ENCODE data around the gene DAD1.
"Not testable (repeated sequence)": the region's sequence is repeated elsewhere in the genome, so short reads cannot be mapped to it uniquely, and the experiment has no call there.

Gene DAD1

DNA sequence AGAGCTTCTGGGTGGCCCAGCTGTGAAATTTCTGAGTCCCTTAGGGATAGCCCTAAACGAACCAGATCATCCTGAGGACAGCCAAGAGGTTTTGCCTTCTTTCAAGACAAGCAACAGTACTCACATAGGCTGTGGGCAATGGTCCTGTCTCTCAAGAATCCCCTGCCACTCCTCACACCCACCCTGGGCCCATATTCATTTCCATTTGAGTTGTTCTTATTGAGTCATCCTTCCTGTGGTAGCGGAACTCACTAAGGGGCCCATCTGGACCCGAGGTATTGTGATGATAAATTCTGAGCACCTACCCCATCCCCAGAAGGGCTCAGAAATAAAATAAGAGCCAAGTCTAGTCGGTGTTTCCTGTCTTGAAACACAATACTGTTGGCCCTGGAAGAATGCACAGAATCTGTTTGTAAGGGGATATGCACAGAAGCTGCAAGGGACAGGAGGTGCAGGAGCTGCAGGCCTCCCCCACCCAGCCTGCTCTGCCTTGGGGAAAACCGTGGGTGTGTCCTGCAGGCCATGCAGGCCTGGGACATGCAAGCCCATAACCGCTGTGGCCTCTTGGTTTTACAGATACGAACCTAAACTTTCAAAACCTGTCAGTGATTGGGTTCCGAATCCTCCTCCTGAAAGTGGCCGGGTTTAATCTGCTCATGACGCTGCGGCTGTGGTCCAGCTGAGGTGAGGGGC, 38.9 kb downstream of the DAD1 start:
- DNase-seq: no peak

DNA sequence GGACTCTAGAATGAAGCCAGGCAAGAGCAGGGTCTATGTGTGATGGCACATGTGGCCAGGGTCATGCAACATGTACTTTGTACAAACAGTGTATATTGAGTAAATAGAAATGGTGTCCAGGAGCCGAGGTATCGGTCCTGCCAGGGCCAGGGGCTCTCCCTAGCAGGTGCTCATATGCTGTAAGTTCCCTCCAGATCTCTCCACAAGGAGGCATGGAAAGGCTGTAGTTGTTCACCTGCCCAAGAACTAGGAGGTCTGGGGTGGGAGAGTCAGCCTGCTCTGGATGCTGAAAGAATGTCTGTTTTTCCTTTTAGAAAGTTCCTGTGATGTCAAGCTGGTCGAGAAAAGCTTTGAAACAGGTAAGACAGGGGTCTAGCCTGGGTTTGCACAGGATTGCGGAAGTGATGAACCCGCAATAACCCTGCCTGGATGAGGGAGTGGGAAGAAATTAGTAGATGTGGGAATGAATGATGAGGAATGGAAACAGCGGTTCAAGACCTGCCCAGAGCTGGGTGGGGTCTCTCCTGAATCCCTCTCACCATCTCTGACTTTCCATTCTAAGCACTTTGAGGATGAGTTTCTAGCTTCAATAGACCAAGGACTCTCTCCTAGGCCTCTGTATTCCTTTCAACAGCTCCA, 39.6 kb downstream of the DAD1 start:
- DNase-seq: no peak

DNA sequence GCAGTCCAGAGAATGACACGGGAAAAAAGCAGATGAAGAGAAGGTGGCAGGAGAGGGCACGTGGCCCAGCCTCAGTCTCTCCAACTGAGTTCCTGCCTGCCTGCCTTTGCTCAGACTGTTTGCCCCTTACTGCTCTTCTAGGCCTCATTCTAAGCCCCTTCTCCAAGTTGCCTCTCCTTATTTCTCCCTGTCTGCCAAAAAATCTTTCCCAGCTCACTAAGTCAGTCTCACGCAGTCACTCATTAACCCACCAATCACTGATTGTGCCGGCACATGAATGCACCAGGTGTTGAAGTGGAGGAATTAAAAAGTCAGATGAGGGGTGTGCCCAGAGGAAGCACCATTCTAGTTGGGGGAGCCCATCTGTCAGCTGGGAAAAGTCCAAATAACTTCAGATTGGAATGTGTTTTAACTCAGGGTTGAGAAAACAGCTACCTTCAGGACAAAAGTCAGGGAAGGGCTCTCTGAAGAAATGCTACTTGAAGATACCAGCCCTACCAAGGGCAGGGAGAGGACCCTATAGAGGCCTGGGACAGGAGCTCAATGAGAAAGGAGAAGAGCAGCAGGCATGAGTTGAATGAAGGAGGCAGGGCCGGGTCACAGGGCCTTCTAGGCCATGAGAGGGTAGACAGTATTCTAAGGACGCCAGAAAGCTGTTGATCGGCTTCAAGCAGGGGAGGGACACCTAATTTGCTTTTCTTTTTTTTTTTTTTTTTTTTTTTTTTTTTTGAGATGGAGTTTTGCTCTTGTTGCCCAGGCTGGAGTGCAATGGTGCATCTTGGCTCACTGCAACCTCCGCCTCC, 40.9 kb downstream of the DAD1 start:
- no peak for DNase-seq

DNA sequence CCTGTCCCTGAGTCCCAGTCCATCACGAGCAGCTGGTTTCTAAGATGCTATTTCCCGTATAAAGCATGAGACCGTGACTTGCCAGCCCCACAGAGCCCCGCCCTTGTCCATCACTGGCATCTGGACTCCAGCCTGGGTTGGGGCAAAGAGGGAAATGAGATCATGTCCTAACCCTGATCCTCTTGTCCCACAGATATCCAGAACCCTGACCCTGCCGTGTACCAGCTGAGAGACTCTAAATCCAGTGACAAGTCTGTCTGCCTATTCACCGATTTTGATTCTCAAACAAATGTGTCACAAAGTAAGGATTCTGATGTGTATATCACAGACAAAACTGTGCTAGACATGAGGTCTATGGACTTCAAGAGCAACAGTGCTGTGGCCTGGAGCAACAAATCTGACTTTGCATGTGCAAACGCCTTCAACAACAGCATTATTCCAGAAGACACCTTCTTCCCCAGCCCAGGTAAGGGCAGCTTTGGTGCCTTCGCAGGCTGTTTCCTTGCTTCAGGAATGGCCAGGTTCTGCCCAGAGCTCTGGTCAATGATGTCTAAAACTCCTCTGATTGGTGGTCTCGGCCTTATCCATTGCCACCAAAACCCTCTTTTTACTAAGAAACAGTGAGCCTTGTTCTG, 41.6 kb downstream of the DAD1 start:
- DNase-seq: no peak

DNA sequence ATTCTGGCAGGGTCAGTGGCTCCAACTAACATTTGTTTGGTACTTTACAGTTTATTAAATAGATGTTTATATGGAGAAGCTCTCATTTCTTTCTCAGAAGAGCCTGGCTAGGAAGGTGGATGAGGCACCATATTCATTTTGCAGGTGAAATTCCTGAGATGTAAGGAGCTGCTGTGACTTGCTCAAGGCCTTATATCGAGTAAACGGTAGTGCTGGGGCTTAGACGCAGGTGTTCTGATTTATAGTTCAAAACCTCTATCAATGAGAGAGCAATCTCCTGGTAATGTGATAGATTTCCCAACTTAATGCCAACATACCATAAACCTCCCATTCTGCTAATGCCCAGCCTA, 42.3 kb downstream of the DAD1 start:
- no peak for DNase-seq

DNA sequence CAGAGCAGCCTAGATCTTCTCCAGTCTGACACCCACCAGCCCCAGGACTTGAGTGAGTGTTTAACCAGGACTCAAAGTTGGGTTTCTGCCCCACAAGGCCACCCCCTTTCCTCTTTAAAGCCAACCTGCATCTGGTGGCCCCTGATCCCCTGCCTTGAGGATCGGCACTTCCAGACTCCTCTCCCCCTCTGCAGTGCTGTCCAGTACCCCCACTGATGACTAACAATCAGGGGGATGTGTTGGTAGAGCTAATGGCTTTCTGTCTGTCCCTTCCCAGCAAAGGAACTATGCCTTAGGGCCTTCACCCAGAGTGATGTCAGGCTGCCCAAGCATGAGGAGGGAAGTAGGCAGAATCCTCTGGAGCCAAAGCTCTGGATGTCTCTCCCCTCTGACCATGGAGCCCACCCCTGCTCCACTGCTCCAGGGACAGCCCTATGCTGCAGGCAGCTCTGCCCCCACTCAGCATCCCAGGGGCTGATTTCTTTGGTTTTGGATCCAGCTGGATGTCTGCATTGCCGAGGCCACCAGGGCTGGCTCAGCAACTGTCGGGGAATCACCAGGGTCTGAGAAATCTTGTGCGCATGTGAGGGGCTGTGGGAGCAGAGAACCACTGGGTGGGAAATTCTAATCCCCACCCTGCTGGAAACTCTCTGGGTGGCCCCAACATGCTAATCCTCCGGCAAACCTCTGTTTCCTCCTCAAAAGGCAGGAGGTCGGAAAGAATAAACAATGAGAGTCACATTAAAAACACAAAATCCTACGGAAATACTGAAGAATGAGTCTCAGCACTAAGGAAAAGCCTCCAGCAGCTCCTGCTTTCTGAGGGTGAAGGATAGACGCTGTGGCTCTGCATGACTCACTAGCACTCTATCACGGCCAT, 42.9 kb downstream of the DAD1 start:
- no peak for DNase-seq

DNA sequence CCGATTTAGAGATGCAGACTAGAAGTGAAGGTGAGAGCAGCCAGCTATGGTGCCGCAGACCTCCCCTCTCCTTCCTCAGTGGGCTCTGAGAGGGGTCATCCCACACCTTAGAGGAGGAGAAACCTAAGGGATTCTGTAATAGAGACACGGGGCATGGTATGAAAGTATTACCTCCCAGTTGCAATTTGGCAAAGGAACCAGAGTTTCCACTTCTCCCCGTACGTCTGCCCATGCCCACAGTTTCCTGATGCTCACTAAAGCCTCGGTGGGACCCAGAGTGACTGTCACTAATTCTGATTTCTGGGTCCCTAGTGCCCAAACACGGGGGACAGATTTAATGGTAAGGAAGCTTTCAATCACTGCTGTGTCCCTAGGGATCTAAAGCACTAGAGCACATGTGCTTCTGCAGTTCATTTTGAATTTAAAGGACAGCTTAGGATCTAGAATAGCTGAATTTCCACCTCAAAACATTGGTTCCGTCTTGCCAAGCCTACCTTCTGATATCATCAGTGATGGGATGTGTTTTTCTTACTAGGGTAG, 44.1 kb downstream of the DAD1 start:
- no peak for DNase-seq

DNA sequence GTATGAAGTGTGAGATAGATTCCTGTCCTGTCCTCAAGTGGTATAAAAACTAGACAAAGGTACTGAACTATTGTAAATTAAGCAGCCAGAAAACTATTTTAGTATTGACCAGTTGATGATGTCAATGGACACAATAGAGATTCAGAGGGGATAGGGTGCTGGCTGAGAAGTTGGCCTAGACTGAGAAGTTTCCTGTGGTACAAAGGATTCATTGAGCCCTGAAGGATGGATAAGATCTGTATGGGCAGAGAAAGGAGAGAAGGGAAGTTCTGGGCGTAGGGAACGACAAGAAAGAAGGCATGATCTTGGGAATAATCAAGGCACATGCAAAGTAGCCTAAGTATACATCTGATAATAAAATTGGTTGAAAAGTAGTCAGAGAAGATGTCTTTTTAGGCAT, 44.6 kb downstream of the DAD1 start:
- no peak for DNase-seq

DNA sequence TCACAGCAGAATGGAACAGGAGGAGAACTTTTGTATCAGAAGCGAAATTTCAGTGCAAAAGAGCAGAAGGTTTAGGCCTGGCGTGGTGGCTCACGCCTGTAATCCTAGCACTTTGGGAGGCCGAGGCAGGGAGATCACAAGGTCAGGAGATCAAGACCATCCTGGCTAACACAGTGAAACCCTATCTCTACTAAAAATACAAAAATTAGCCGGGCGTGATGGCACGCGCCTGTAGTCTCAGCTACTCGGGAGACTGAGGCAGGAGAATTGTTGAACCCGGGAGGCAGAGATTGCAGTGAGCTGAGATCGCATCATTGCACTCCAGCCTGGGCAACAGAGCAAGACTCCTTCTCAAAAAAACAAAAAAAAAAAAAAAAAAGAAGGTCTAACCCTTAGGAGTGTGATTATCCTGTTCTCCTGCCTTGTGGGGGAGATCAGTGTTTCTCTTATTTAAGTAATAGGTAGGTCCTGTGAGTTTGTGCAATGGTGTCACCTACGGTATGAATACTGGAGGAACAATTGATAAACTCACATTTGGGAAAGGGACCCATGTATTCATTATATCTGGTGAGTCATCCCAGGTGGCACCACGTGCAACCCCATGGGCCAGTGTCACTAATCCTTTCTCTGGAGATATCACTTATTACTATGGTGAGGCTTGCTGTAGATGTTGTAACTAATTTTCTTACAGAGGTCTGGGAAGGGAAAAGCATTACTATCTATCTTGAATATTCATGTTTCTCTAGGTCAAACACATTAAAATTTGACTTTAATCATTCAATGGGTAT, 45.3 kb downstream of the DAD1 start:
- DNase-seq: not testable (repeated sequence)

DNA sequence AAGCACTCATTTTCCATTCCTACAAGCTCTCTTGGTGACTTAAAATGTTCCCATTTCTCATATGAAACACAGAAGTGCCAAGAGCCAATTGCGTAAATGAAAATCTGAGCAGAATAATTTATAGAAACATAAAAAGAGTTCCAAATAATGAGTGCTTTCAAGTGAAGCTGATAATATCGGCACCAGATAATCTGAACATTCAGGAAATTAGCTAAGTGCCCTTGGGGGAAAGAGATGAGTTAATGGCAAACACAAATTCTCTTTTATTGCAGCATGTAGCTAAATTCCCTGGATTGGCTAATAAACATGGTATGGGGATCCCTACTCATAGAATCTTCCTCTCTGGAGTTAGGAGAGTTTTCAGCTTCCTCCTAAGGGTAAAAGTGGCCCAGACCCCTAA, 46.7 kb downstream of the DAD1 start:
- DNase-seq: no peak

DNA sequence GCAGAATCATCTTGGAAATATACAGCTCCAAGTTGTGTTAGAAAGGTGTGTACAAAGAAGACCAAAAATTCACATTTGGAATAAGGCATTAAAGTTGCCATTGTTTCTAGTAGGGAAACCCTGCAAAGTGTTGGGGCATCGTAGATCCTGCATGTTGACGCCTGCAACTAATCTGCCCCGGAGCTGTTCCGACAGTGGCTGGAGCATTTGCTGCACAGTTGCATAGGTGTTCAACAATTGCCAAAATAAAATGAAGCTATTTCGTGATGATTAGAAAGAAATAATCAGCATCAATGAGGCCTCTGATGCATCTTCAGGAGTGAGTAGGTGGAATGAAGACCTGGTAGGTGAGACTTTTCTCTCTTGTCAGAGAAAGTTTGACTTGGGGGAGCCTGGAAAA, 47.3 kb downstream of the DAD1 start:
- no peak for DNase-seq

DNA sequence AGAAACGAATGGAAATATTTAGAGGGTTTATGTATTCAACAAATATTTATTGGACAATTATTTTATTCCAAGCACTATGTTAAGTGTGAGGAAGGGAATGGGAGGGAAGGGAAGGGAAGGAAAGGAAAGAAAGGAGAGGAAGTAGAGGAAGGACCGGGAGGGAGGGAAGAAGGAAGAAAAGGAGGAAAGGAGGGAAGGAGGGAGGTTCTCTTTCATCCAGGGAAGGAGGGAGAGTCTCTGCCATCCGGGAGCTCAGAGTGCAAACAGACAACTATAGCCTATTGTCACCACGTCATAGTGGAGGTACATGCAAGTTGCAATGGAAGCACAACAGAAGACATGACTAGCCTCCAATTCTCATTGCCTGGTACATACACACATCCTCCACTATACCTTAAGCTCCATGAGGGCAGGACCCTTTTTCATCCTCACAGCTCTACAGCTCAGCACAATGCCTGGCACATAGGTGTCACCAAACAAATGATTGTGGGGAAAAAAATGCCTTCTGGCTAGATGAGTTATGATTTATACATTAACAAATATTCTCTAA, 48.1 kb downstream of the DAD1 start:
- DNase-seq: no peak

DNA sequence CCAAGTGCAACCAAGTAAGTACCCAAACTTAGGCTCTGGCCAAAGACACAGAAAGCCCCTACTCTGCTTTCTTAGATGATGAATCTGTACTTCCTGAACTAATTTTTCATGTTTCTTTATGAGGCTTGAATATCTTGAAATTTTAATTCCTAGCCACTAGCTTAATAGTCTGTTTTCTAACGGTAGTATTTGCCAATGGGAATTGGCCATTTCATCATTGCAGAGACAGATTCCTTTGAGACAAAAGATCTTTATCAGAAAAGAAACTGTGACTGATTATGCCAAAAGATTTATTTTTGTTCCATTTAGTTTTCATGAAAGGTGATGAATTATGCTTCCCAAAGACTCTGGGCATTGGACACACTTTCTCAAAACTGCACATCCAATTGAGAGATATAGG, 48.7 kb downstream of the DAD1 start:
- DNase-seq: no peak

DNA sequence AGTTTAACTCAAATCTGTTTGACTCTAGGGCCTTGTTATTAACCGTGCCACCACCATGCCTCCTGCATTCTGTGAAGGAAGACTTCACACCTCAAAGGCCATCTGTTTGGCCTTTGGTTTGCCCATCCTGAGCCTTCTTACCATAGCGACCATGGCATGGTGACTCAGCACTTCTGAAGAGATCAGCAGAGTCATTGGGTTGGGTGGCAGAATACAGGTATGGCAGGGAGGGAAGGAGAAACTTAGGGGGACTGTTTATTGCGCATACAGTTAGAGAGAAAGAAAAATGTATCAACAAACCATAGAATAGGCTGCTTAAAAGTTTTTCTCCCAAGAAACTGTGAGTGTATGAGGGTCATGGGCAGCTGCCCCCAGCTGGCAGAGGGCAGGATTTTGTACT, 49.2 kb downstream of the DAD1 start:
- DNase-seq: no peak

DNA sequence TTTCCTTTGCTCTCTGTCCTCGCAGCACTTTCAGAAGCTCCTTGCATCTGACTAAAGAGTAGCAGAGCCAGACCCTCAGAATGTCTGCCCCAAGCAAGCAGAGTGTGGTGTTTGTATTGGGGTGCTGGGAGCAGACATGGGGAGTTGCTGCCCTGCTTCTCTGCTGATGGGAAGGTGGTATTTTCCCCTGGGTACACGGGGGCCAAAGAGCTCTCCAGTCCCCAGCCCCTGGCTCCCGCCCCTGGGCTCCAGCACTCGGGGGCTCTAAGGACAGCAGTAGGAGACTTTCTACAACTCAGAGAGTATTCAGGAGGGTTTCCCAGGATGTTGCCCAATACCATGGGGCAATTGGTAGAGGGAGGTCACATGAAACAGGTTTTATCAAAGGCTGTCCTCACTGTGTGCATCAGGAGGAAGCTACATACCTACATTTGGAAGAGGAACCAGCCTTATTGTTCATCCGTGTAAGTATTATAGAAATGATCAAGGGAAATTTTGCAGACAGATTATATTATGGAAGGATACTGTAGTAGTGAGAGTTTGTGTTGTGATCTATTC, 50.3 kb downstream of the DAD1 start:
- DNase-seq: no peak

DNA sequence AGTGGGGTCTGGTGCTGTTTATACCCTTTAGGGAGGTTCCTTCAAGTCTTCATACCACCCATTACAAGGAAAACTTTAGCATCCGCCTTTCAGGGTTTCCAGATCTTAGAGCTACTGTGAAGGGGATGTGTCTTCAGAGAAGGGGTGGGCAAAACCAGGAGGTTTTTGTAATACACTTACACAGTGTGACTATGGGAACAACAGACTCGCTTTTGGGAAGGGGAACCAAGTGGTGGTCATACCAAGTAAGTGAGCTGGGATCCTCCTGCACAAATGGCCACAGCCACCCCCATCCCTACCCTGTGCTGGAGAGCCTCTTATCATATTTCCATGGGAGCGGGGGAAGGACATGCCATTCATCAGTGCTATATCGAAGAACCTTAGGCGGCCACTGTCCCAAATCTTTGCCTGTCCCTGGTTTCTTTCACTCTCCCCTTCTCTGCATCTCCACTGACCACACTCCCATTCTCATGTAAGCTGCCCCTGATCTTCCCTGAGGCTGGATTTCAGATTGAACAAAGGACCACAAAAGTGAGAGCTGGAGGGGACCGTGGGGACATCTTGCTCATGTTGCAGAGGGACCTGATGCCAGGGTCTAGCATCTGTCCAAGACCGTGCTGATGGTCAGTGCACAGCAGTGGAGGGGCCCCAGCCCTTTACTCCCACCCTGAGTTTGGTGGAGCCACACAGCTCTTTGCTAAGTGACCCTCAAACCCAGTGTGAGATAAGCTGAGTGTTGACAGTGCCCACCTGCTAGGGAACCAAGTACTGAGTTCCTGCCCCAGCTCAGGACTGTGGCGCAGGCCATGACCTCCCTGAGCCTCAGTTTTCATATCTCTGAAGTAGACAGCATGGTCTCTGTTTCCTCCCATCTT, 51.4 kb downstream of the DAD1 start:
- no peak for DNase-seq

DNA sequence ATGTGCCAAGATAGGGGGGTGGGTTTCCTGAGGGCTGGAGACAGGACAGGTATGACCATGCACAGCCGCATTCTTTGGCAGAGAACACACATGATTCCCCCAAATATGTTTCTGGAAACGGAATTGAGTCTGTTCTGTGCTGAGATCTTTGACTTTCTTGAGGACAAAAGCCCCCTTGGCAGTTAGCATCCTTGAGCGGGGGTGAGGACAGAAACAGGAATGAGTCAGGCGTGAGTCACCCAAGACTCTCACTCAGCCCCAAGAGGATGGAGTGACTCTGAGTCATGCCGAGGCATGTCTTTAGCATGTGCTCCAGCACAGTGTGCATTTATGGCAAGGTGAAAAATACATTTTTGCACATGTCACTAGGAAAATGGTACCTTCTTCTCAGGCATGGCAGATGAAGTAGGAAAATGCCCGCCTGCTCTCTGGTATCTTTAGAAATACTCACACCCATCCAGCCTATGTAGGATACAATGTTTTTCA, 52.1 kb downstream of the DAD1 start:
- no peak for DNase-seq

DNA sequence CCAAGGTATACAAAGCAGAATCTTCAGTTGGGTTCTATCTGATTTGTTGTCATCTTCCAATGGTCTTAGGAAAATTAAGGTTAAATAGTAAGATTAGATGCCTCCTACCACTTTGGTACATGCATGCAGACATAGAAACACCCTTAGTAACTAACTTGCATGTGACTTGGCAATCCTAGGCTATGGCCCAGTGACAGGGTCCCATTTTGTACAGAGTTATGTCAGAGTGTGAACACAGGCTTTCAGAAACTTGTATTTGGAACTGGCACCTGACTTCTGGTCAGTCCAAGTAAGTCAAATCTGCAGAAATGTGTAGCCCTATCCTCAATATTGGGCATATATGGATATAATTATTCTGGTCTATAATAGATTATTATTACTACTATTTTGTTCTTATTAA, 53.1 kb downstream of the DAD1 start:
- no peak for DNase-seq

DNA sequence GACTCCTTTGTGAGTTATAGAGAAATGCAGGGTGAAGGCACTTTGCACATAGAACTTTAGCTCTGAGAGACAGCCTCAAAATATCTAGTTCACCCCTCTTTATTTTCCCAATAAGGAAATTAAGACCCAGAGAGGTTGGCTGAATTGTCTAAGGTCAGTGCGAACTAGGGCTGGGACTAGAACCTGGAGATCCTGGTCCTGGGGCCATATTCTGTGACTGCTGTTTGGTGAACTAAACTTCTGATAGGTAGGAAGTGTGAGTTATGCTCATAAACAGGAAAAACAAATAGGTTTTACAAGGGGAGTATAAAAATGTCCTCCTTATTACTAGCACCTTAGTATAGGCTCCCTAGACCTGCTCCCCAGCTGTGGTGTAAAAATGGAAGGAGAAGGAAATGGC, 53.9 kb downstream of the DAD1 start:
- no peak for DNase-seq

DNA sequence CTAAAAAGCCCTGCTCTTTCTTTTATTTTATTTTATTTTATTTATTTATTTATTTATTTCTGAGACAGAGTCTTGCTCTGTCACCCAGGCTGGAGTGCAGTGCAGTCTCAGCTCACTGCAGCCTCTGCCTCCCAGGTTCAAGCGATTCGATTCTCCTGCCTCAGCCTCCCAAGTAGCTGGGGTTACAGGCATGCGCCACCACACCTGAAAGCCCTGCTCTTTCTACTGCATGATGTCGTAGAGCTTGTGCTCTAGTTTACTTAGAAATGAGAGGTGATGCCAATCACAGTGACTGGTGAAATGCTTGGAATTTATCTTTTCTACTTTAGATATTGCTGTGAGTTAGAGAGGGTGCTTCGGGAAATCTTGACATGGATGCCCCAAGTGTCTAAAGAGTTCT, 54.5 kb downstream of the DAD1 start:
- DNase-seq: no peak

All from NCI-H1436 (cell line).